Smooth muscle cell (in vitro differentiated cells): ENCODE results near the gene SMAD1. TPM values are rescaled to one million over a fixed set of nuclear protein-coding genes. Genes with fewer than 3 reads are reported as not detected.
A peak's percentile ranks its signal among the peaks of the same experiment; 100 is the strongest.

Source experiments
- DNase-seq: peaks from one replicate; lab custom pipeline; 2025; ENCODE audit not compliant: unreplicated experiment; lab: John Stamatoyannopoulos, UW
- H2AFZ ChIP-seq: fragments of 200-600 bp; sonication (generic); 2 replicates; pipeline ENCODE4 v1.6.0; 2016; ENCODE audit warnings: antibody characterized with exemption, low read depth, mild to moderate bottlenecking
- H3F3A ChIP-seq: fragments of 200-600 bp; sonication (generic); 2 replicates; pipeline ENCODE4 v1.6.0; 2017; ENCODE audit warnings: antibody characterized with exemption, low read depth
- H3K27ac ChIP-seq: fragments of 200-600 bp; sonication (generic); 2 replicates; pipeline ENCODE4 v1.5.1; 2016; ENCODE audit warnings: low read depth, mild to moderate bottlenecking
- H3K27me3 ChIP-seq: fragments of 200-600 bp; sonication (generic); 2 replicates; pipeline ENCODE4 v1.6.1; 2016; ENCODE audit warnings: low read depth, mild to moderate bottlenecking
- H3K36me3 ChIP-seq: fragments of 200-600 bp; sonication (generic); 2 replicates; pipeline ENCODE4 v1.5.1; 2016; ENCODE audit warnings: low read depth
- H3K4me1 ChIP-seq: fragments of 200-600 bp; sonication (generic); 2 replicates; pipeline ENCODE4 v1.5.1; 2016; ENCODE audit warnings: low read depth
- H3K4me2 ChIP-seq: fragments of 200-600 bp; sonication (generic); 2 replicates; pipeline ENCODE4 v1.6.0; 2016; ENCODE audit warnings: mild to moderate bottlenecking
- H3K4me3 ChIP-seq: fragments of 200-600 bp; sonication (generic); 2 replicates; pipeline ENCODE4 v1.5.1; 2016; ENCODE audit warnings: mild to moderate bottlenecking
- H3K79me2 ChIP-seq: fragments of 200-600 bp; sonication (generic); 2 replicates; pipeline ENCODE4 v1.6.0; 2016; ENCODE audit warnings: low read depth, mild to moderate bottlenecking
- H3K9ac ChIP-seq: fragments of 200-600 bp; sonication (generic); 2 replicates; pipeline ENCODE4 v1.6.0; 2016; ENCODE audit warnings: low read depth
- H3K9me3 ChIP-seq: fragments of 200-600 bp; sonication (generic); replicated peaks from 2 replicates; pipeline ENCODE4 v1.5.1; 2016; ENCODE audit warnings: low read depth
- H4K20me1 ChIP-seq: fragments of 200-600 bp; sonication (generic); 2 replicates; pipeline ENCODE4 v1.6.0; 2016; ENCODE audit warnings: low read depth
- WGBS: methylation state at CpG from one replicate; pipeline ENCODE4 v1.1.7; 2016; ENCODE audit warnings: low lambda C conversion rate; 5-methylcytosine and 5-hydroxymethylcytosine counted together
- polyA plus RNA-seq: library from polyadenylated mRNA; unstranded; fragments of >200 nt; fragmentation: Nextera tagmentation; extraction: Ambion mirVana; gene quantifications from 2 replicates; pipeline ENCODE4 v1.2.1, GENCODE V29; 2016
- total RNA-seq: library from RNA; depleted of rRNA; stranded (reverse); fragments of >200 nt; gene quantifications from 2 replicates; pipeline ENCODE4 v1.2.3, GENCODE V29; 2014
- TF ChIP-seq, protein P1 (sequence below): fragments of 200-600 bp; sonication (generic); IDR thresholded peaks from 2 replicates; pipeline ENCODE4 v1.5.1; 2017; ENCODE audit warnings: borderline replicate concordance, mild to moderate bottlenecking, antibody characterized with exemption; ENCODE audit not compliant: insufficient read depth, poor library complexity, severe bottlenecking

Gene SMAD1
- total and polyA plus RNA-seq, 2 experiments from 2014 or later = 23.1 to 34.0 TPM

DNA sequence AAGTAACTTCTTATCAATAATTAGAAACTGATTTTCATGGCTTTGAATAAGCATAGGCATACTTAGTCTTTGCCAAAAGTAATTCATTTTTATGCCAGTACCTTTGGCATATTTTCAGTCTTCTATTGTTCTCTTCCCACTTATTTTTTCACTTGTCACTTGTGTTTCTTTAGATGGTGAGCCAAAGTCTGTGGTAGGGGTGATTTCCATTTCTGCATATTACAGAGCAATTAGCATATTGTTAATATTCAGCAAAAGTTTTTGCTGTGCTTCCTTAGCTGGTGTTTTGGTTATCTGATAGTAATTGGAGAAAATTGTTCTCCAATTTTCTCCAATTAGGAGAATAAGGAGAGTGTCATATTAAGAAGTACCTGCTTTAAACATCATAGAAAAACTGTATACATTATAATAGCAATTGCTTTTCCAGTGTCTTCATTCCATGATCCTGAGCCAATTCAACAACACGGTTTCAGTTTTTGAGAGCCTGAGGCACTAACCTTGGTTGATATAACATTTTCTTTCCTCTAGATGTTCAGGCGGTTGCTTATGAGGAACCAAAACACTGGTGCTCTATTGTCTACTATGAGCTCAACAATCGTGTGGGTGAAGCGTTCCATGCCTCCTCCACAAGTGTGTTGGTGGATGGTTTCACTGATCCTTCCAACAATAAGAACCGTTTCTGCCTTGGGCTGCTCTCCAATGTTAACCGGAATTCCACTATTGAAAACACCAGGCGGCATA, 64.7 kb downstream of the SMAD1 start:
- no peaks in the 10 kb centered on the region for H3K36me3 ChIP-seq
- WGBS = 94% methylated on average over 7 of the region's 7 CpGs
- no peaks in the 10 kb centered on the region for H3K27me3 ChIP-seq
- no peak for DNase-seq
- H3K27ac ChIP-seq = peak overlapping the region; percentile 9
- H2AFZ ChIP-seq = no peak overlapping the region
- H3K79me2 ChIP-seq = no peaks in the 10 kb centered on the region
- H4K20me1 ChIP-seq = no peaks in the 10 kb centered on the region
- H3K4me2 ChIP-seq = no peak overlapping the region
- no peaks in the 10 kb centered on the region for H3K9me3 ChIP-seq
- H3K4me1 ChIP-seq = no peaks in the 10 kb centered on the region
- TF ChIP-seq, protein P1, sequence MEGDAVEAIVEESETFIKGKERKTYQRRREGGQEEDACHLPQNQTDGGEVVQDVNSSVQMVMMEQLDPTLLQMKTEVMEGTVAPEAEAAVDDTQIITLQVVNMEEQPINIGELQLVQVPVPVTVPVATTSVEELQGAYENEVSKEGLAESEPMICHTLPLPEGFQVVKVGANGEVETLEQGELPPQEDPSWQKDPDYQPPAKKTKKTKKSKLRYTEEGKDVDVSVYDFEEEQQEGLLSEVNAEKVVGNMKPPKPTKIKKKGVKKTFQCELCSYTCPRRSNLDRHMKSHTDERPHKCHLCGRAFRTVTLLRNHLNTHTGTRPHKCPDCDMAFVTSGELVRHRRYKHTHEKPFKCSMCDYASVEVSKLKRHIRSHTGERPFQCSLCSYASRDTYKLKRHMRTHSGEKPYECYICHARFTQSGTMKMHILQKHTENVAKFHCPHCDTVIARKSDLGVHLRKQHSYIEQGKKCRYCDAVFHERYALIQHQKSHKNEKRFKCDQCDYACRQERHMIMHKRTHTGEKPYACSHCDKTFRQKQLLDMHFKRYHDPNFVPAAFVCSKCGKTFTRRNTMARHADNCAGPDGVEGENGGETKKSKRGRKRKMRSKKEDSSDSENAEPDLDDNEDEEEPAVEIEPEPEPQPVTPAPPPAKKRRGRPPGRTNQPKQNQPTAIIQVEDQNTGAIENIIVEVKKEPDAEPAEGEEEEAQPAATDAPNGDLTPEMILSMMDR = no peak
- no peak overlapping the region for H3K9ac ChIP-seq
- H3F3A ChIP-seq = no peaks in the 10 kb centered on the region
- H3K4me3 ChIP-seq = no peak overlapping the region

DNA sequence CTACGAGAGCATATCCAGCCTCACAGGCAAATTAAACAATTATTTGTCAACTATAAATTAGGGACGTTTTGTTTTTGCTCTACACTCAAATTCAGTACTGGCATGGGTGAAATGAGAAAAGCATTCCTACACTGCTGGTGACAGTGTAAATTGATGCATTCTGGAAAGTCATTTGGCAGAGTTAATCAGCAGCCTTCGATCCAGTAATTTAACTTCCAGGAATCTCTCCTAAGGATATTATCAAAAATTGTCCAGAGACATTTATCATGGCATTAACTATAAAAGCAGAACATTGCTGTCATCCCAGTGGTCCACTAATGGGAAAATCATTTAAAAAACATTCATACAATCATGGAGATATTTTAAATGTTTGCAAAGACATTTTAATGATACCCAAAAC, 70.0 kb downstream of the SMAD1 start:
- Histone ChIP-seq H3K36me3 (no peaks in the 10 kb centered on the region), H2AFZ (no peak overlapping the region), H4K20me1 (no peaks in the 10 kb centered on the region), H3K27ac (no peak overlapping the region), H3F3A (no peaks in the 10 kb centered on the region), H3K27me3 (no peaks in the 10 kb centered on the region), H3K79me2 (no peaks in the 10 kb centered on the region), H3K9ac (no peak overlapping the region), H3K4me2 (no peak overlapping the region), H3K4me1 (no peaks in the 10 kb centered on the region), H3K9me3 (no peaks in the 10 kb centered on the region), H3K4me3 (no peak overlapping the region)
- TF ChIP-seq, protein P1 = no peak
- 89% methylated on average over 3 of the region's 3 CpGs for WGBS
- no peak for DNase-seq

DNA sequence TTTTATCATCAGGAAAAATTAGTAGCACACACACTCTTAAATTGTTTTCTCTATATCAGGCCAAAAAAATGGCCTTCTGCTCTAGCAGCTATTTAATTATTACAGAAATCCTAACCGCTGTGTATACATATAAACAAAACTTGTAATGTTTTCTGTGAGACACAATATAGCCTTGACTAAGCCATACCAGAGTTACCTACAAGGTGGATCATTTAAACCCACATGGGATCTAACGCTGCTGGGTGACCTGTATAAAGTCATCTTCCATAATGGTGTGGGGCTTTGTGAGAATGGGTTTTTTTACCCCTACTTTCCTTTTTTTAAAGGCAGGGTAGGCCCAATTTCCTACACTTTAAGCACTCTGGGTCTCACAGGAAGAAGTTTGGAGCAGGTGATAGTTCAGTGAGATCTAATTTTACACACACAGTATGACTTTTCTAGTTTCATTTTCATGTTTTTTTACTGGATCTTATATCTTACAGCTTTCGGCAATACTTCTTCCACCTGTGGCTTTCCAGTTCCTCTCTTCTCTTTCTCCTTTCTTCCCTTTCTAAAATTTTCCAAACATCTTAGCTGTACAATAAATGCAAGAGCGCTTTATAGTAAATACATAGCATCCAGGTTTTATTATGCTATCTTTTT, 70.6 kb downstream of the SMAD1 start:
- TF ChIP-seq, protein P1 = no peak
- no peaks in the 10 kb centered on the region for H3K79me2 ChIP-seq
- no peak overlapping the region for H2AFZ ChIP-seq
- no peak overlapping the region for H3K4me2 ChIP-seq
- no peaks in the 10 kb centered on the region for H3K4me1 ChIP-seq
- H3K9ac ChIP-seq = no peak overlapping the region
- no peaks in the 10 kb centered on the region for H3K27me3 ChIP-seq
- WGBS = 98% methylated on average over 4 of the region's 4 CpGs
- no peaks in the 10 kb centered on the region for H3F3A ChIP-seq
- no peaks in the 10 kb centered on the region for H4K20me1 ChIP-seq
- no peaks in the 10 kb centered on the region for H3K9me3 ChIP-seq
- no peak for DNase-seq
- no peak overlapping the region for H3K27ac ChIP-seq
- no peaks in the 10 kb centered on the region for H3K36me3 ChIP-seq
- no peak overlapping the region for H3K4me3 ChIP-seq

DNA sequence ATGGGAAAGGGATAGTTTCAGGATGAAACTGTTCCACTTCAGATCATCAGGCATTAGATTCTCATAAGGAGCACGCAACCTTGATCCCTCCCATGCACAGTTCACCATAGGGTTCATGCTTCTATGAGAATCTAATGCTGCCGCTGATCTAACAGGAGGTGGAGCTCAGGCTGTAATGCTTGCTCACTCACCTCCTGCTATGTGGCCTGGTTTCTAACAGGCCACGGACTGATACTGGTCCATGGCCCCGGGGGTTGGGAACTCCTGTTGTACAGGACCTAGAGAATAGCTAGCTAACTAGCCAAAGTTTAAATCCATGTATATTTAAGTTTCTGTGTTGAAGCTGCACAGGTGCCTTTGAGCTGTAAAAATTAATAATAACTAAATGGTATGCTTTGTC, 71.7 kb downstream of the SMAD1 start:
- Histone ChIP-seq H3K27me3 (no peaks in the 10 kb centered on the region), H3K36me3 (no peaks in the 10 kb centered on the region), H4K20me1 (no peaks in the 10 kb centered on the region), H2AFZ (no peak overlapping the region), H3K79me2 (no peaks in the 10 kb centered on the region), H3F3A (no peaks in the 10 kb centered on the region), H3K4me3 (no peak overlapping the region), H3K9ac (no peak overlapping the region), H3K4me2 (no peak overlapping the region), H3K27ac (no peak overlapping the region), H3K4me1 (no peaks in the 10 kb centered on the region), H3K9me3 (no peaks in the 10 kb centered on the region)
- 85% methylated on average over 4 of the region's 4 CpGs for WGBS
- no peak for DNase-seq
- TF ChIP-seq, protein P1 = no peak
